Activated CD4-positive, CD25-positive, alpha-beta regulatory T cell treated with anti-CD3 and anti-CD28 coated beads, Interleukin-2, amount 50 U/mL, for 72 hours (primary cell): ENCODE data around the gene SMOC1.
A peak's percentile ranks its signal among the peaks of the same experiment; 100 is the strongest.

ENCODE experiments used
- DNase-seq: peaks from one replicate; pipeline ENCODE4 v3.0.0; 2021

The SMOC1 gene

GRCh38 chr14:70014406-70015095 lies 135.3 kb downstream of the SMOC1 start:
- DNase-seq: no peak

- DNase-seq: no peak
Observed at GRCh38 chr14:70018230-70018629, 139.0 kb downstream of the SMOC1 start.

GRCh38 chr14:70018713-70019211 lies 139.5 kb downstream of the SMOC1 start:
- no peak for DNase-seq

GRCh38 chr14:70019695-70020094 lies 140.5 kb downstream of the SMOC1 start:
- no peak for DNase-seq

GRCh38 chr14:70020352-70021170 lies 141.3 kb downstream of the SMOC1 start:
- DNase-seq: no peak

GRCh38 chr14:70021548-70022220 lies 142.5 kb downstream of the SMOC1 start:
- DNase-seq: no peak

- DNase-seq: no peak
Observed at GRCh38 chr14:70022771-70023445, 143.7 kb downstream of the SMOC1 start.

- DNase-seq: no peak
Observed at GRCh38 chr14:70023871-70024270, 144.7 kb downstream of the SMOC1 start.

GRCh38 chr14:70027785-70028428 lies 148.7 kb downstream of the SMOC1 start:
- DNase-seq: peak; percentile 66

- DNase-seq: no peak
Observed at GRCh38 chr14:70029296-70030132, 150.3 kb downstream of the SMOC1 start.

GRCh38 chr14:70032016-70032415 lies 152.8 kb downstream of the SMOC1 start:
- no peak for DNase-seq

GRCh38 chr14:70032447-70032846 lies 153.2 kb downstream of the SMOC1 start:
- no peak for DNase-seq

GRCh38 chr14:70033116-70033515 lies 153.9 kb downstream of the SMOC1 start:
- no peak for DNase-seq

- DNase-seq: no peak
Observed at GRCh38 chr14:70033561-70033960, 154.3 kb downstream of the SMOC1 start.

- no peak for DNase-seq
Observed at GRCh38 chr14:70034257-70034656, 155.0 kb downstream of the SMOC1 start.

- DNase-seq: no peak
Observed at GRCh38 chr14:70036665-70037064, 157.4 kb downstream of the SMOC1 start.

GRCh38 chr14:70043001-70043400 lies 163.8 kb downstream of the SMOC1 start:
- no peak for DNase-seq

GRCh38 chr14:70045310-70045709 lies 166.1 kb downstream of the SMOC1 start:
- DNase-seq: no peak

GRCh38 chr14:70045844-70046535 lies 166.8 kb downstream of the SMOC1 start:
- DNase-seq: no peak

- DNase-seq: no peak
Observed at GRCh38 chr14:70047598-70048312, 168.5 kb downstream of the SMOC1 start.
